ENCODE measurements around the gene RETSAT. TPM values are rescaled to one million over a fixed set of nuclear protein-coding genes. Genes with fewer than 3 reads are reported as not detected.

Gene RETSAT
- total and polyA plus RNA-seq, 2 donors (not counting 1 experiment from before 2014, with no cell fraction given), result 13.0 to 28.1 TPM

DNA sequence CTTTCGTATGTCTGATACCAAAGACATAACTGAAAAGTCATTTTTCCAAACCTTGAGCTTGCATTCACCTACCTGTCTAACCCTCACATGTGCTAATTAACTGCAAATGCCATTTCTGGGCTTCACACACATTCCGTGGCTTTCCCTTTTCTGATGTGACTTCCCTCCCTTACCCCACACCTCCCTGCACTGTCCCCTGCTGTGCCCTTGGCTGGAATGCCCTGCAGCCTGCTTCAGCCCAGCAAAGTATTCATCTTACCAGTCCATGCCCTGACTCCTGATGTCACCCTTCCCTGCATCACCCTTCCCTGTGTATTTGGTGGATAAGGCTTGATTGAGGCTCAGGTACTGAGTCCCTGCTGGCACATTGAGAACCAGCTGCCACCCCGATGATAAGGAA, 12.2 kb downstream of the RETSAT start:
- Mint-ChIP-seq H3K9me3 (ENCODE audit: insufficient read depth) (no peaks in the 10 kb centered on the region), H3K27me3 (no peaks in the 10 kb centered on the region), H3K4me1 (no peaks in the 10 kb centered on the region), H3K4me3 (no peak overlapping the region), H3K27ac (peak overlapping the region; percentile 20)
- ATAC-seq (ENCODE audit: low read depth), result no peak
- CTCF ChIA-PET, result no interaction called here
- Histone ChIP-seq H3K4me2 (replicated peaks; ENCODE audit: low read depth, low read length, poor library complexity, severe bottlenecking) (no peak overlapping the region), H3K27ac (ENCODE audit: low read length in 2 of 2) (no peak overlapping the region), H3K4me1 (ENCODE audit: control insufficient read depth in 2 of 2, insufficient read depth in 2 of 2, low read length in 2 of 2) (no peaks in the 10 kb centered on the region), H3K4me3 (ENCODE audit: control extremely low read depth in 1 of 5, extremely low read depth in 1 of 5, insufficient read depth in 1 of 5, low read depth in 2 of 5, low read length in 4 of 5) (no peak overlapping the region), H3K9ac (ENCODE audit: low read length) (no peak overlapping the region), H3K9me3 (ENCODE audit: control extremely low read depth in 1 of 3, control insufficient read depth in 2 of 3, insufficient read depth in 1 of 3, low read length in 2 of 3) (no peaks in the 10 kb centered on the region), H3K27me3 (replicated peaks in 1 of 4; ENCODE audit: control extremely low read depth in 1 of 4, control insufficient read depth in 3 of 4, insufficient read depth in 4 of 4, low read length in 3 of 4) (no peaks in the 10 kb centered on the region), H2AFZ (ENCODE audit: insufficient read depth, low read depth, low read length, poor library complexity, severe bottlenecking) (no peak overlapping the region), H3K36me3 (replicated peaks in 1 of 2; ENCODE audit: control extremely low read depth in 1 of 2, control insufficient read depth in 1 of 2, extremely low read depth in 1 of 2, insufficient read depth in 2 of 2, low read length in 1 of 2) (peaks cover 0 to 14% of the 10 kb centered on the region in 2 experiments), H3K79me2 (ENCODE audit: control insufficient read depth, insufficient read depth, low read length) (no peaks in the 10 kb centered on the region), H4K20me1 (ENCODE audit: control insufficient read depth, insufficient read depth, low read length, poor library complexity, severe bottlenecking) (no peaks in the 10 kb centered on the region)
- no peak for TF ChIP-seq EZH2 (IDR thresholded peaks at IDR 0.05; ENCODE audit: borderline replicate concordance, insufficient read depth, low read depth, low read length, poor library complexity, severe bottlenecking)
- TF ChIP-seq, protein P1, sequence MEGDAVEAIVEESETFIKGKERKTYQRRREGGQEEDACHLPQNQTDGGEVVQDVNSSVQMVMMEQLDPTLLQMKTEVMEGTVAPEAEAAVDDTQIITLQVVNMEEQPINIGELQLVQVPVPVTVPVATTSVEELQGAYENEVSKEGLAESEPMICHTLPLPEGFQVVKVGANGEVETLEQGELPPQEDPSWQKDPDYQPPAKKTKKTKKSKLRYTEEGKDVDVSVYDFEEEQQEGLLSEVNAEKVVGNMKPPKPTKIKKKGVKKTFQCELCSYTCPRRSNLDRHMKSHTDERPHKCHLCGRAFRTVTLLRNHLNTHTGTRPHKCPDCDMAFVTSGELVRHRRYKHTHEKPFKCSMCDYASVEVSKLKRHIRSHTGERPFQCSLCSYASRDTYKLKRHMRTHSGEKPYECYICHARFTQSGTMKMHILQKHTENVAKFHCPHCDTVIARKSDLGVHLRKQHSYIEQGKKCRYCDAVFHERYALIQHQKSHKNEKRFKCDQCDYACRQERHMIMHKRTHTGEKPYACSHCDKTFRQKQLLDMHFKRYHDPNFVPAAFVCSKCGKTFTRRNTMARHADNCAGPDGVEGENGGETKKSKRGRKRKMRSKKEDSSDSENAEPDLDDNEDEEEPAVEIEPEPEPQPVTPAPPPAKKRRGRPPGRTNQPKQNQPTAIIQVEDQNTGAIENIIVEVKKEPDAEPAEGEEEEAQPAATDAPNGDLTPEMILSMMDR (IDR thresholded peaks at IDR 0.05), result no peak
- no peak for DNase-seq
- intact Hi-C loops (cut with micrococcal nuclease), result no loop called here
- POLR2A ChIA-PET, result no interaction called here
- 100% methylated on average over 2 of the region's 3 CpGs for WGBS (ENCODE audit: insufficient coverage)

DNA sequence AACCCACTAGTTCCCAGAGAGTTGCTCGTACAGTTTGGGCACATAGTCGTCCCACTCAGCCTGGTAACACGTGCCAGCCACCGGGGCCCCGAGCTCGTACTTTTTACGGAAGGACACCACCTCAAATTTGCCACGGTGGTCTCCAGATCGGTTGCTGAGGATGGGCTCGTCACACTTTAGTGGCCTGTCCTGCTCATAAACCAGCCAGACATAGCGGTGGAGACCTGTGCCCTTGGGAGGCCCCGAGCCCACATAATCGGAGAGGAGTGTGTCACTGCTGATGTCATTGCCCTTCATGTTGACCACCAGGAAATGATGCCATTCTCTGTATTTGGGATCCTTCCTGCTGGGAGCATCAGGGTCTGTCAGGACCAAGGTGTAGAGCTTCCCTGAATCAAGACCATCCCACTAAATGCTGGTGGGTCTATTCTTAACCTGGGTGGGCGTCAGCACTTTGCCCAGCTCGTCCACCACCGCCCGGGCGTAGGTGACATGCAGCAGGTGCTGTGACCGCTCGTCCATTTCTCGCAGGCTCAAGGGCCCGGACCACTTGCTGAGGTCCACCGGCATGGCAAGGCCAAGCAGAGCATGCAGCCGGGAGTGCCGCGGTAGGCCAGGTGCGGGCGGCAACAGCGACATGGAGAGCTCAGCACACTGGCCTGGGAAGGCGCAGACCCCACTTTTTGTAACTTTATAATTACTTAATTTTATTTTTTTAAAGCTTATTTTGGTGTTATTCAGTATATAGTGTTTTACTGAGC, 12.9 kb downstream of the RETSAT start:
- CTCF ChIA-PET, result no interaction called here
- H3K27me3 Mint-ChIP-seq, result no peaks in the 10 kb centered on the region
- Histone ChIP-seq H3K27me3 (replicated peaks in 1 of 4; ENCODE audit: control extremely low read depth in 1 of 4, control insufficient read depth in 3 of 4, insufficient read depth in 4 of 4, low read length in 3 of 4) (no peaks in the 10 kb centered on the region), H3K4me3 (ENCODE audit: control extremely low read depth in 1 of 5, extremely low read depth in 1 of 5, insufficient read depth in 1 of 5, low read depth in 2 of 5, low read length in 4 of 5) (no peak overlapping the region), H3K79me2 (ENCODE audit: control insufficient read depth, insufficient read depth, low read length) (no peaks in the 10 kb centered on the region), H3K27ac (ENCODE audit: low read length in 2 of 2) (no peak overlapping the region), H3K9ac (ENCODE audit: low read length) (no peak overlapping the region), H3K36me3 (replicated peaks in 1 of 2; ENCODE audit: control extremely low read depth in 1 of 2, control insufficient read depth in 1 of 2, extremely low read depth in 1 of 2, insufficient read depth in 2 of 2, low read length in 1 of 2) (peaks cover 0 to 14% of the 10 kb centered on the region in 2 experiments), H2AFZ (ENCODE audit: insufficient read depth, low read depth, low read length, poor library complexity, severe bottlenecking) (no peak overlapping the region), H3K4me1 (ENCODE audit: control insufficient read depth in 2 of 2, insufficient read depth in 2 of 2, low read length in 2 of 2) (no peaks in the 10 kb centered on the region), H4K20me1 (ENCODE audit: control insufficient read depth, insufficient read depth, low read length, poor library complexity, severe bottlenecking) (no peaks in the 10 kb centered on the region), H3K4me2 (replicated peaks; ENCODE audit: low read depth, low read length, poor library complexity, severe bottlenecking) (no peak overlapping the region), H3K9me3 (ENCODE audit: control extremely low read depth in 1 of 3, control insufficient read depth in 2 of 3, insufficient read depth in 1 of 3, low read length in 2 of 3) (no peaks in the 10 kb centered on the region)
- 97% methylated on average over 24 of the region's 30 CpGs for WGBS (ENCODE audit: insufficient coverage)
- intact Hi-C loops (cut with micrococcal nuclease), result no loop called here
- H3K9me3 Mint-ChIP-seq (ENCODE audit: insufficient read depth), result no peaks in the 10 kb centered on the region
- H3K27ac Mint-ChIP-seq, result no peak overlapping the region
- POLR2A ChIA-PET, result no interaction called here
- H3K4me3 Mint-ChIP-seq, result no peak overlapping the region
- TF ChIP-seq, protein P1 (IDR thresholded peaks at IDR 0.05), result no peak
- TF ChIP-seq EZH2 (IDR thresholded peaks at IDR 0.05; ENCODE audit: borderline replicate concordance, insufficient read depth, low read depth, low read length, poor library complexity, severe bottlenecking), result no peak
- H3K4me1 Mint-ChIP-seq, result no peaks in the 10 kb centered on the region
- no peak for ATAC-seq (ENCODE audit: low read depth)
- DNase-seq, result no peak
